ENCODE data around the gene SYT2. TPM values are rescaled to one million over a fixed set of nuclear protein-coding genes. Genes with fewer than 3 reads are reported as not detected.

The SYT2 gene
- total and polyA plus RNA-seq, 9 of the 15 experiments (the other 6 are each of a cell fraction or from before 2014, with no cell fraction given) = not detected

DNA sequence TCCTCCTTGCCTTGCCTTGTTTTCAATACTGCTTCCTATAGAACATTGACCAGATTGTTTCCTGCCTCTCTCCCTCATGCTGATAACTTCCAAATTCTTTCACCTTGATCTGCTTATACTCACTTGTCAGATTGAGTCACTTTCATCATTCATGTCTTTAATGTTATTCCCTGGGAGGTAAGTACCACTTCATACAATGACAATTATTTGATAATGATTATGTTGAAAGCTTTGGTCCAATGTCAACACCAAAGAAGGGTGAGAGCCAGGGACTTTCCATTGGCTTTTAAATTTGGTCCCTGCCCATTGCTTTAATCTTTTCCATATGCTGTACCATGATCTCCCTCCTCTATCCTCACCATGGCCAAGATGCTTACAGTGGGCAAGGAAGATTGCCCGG is 137.4 kb downstream of the SYT2 start:
- peaks cover 10% of the 10 kb centered on the region; the same call in 1 of the 3 replicates for H3K36me3 ChIP-seq (ENCODE audit: control insufficient read depth, insufficient read depth, low read length)
- no TSS peak for BruUV-seq (replicated peaks)
- peaks cover 0 to 10% of the 10 kb centered on the region in 2 experiments; a peak in 2 of 5 replicates for H3K4me1 ChIP-seq (replicated peaks in 1 of 2; ENCODE audit: control insufficient read depth in 2 of 2, insufficient read depth in 2 of 2, low read length in 2 of 2)
- no peaks in the 10 kb centered on the region for H3K9me1 ChIP-seq (ENCODE audit: control insufficient read depth, insufficient read depth, low read length)
- no peak overlapping the region for H3K4me2 ChIP-seq (ENCODE audit: insufficient read depth, low read length)
- ChIA-PET CTCF (ENCODE audit: low intra/inter-chr PET ratio) (interaction anchor here (1.0 to 1.7 kb wide), 4 partner anchors 28 to 72 kb away, joined by 3 to 22 read pairs (median 4); no protein-coding TSS in a partner anchor), POLR2A (no interaction called here)
- ATAC-seq = no peak
- 45% methylated on average over 1 of the region's 1 CpG for WGBS (ENCODE audit: insufficient coverage, low coverage, missing lambda C conversion rate)
- H2AFZ ChIP-seq (ENCODE audit: low read depth, low read length) = no peak overlapping the region
- H3K4me3 ChIP-seq = no peak overlapping the region
- no peaks in the 10 kb centered on the region for H4K20me1 ChIP-seq (replicated peaks; ENCODE audit: control insufficient read depth, insufficient read depth, low read length)
- DNase-seq (ENCODE audit: extremely low read depth in 1 of 4, low spot score in 3 of 4) = no peak
- TF ChIP-seq SNIP1 (IDR thresholded peaks at IDR 0.05; ENCODE audit: low read depth) = no peak
- TF ChIP-seq, protein P1, sequence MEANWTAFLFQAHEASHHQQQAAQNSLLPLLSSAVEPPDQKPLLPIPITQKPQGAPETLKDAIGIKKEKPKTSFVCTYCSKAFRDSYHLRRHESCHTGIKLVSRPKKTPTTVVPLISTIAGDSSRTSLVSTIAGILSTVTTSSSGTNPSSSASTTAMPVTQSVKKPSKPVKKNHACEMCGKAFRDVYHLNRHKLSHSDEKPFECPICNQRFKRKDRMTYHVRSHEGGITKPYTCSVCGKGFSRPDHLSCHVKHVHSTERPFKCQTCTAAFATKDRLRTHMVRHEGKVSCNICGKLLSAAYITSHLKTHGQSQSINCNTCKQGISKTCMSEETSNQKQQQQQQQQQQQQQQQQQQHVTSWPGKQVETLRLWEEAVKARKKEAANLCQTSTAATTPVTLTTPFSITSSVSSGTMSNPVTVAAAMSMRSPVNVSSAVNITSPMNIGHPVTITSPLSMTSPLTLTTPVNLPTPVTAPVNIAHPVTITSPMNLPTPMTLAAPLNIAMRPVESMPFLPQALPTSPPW (CRISPR knock-in tag; IDR thresholded peaks at IDR 0.05) = no peak
- TF ChIP-seq BRCA1 (IDR thresholded peaks at IDR 0.05) = no peak
- no peak for TF ChIP-seq BRCA1 (CRISPR knock-in tag; IDR thresholded peaks at IDR 0.05)
- TF ChIP-seq KLF13 (tag; IDR thresholded peaks at IDR 0.05; ENCODE audit: borderline replicate concordance, low read depth) = no peak
- TF ChIP-seq RBM15 (IDR thresholded peaks at IDR 0.05; ENCODE audit: insufficient read depth, low read length) = no peak
- no peak for TF ChIP-seq HIVEP1 (CRISPR knock-in tag; IDR thresholded peaks at IDR 0.05)
- no peak for TF ChIP-seq LARP7 (IDR thresholded peaks at IDR 0.05)
- TF ChIP-seq CTCF (IDR thresholded peaks at IDR 0.05 in 2 of 3, conservative IDR thresholded peaks at IDR 0.05 in 1 of 3; ENCODE audit: insufficient read depth in 2 of 3, low read depth in 1 of 3, low read length in 3 of 3) = no peak
- no peak for TF ChIP-seq ZNF431 (CRISPR knock-in tag; IDR thresholded peaks at IDR 0.05)
- TF ChIP-seq ZNF140 (CRISPR knock-in tag; IDR thresholded peaks at IDR 0.05) = no peak
- no peak for TF ChIP-seq JUN (IDR thresholded peaks at IDR 0.05; ENCODE audit: borderline replicate concordance, low read depth, low read length)
- no peak for TF ChIP-seq JUN (CRISPR knock-in tag; IDR thresholded peaks at IDR 0.05; ENCODE audit: borderline replicate concordance)
- no peak for TF ChIP-seq FOXA3 (CRISPR knock-in tag; conservative IDR thresholded peaks at IDR 0.05 in 1 of 2, IDR thresholded peaks at IDR 0.05 in 1 of 2)
- no peak for TF ChIP-seq SMARCB1 (IDR thresholded peaks at IDR 0.05; ENCODE audit: insufficient read length, low read depth)
- H3K9ac ChIP-seq (ENCODE audit: insufficient read depth in 1 of 2, low read depth in 2 of 2, low read length in 2 of 2) = no peak overlapping the region
- H3K9me3 ChIP-seq (replicated peaks; ENCODE audit: control insufficient read depth, insufficient read depth, low read depth, low read length) = no peaks in the 10 kb centered on the region
- no peak for FAIRE-seq
- in situ Hi-C loops (cut with MboI) = no loop called here
- no peaks in the 10 kb centered on the region for H3K79me2 ChIP-seq (ENCODE audit: control insufficient read depth, insufficient read depth, low read length)
- intact Hi-C loops (cut with micrococcal nuclease) = no loop called here
- no peak overlapping the region for H3K27ac ChIP-seq (ENCODE audit: extremely low read depth, low read depth, low read length)
- H3K27me3 ChIP-seq (ENCODE audit: control insufficient read depth in 2 of 2, insufficient read depth in 2 of 2, low read length in 2 of 2) = no peaks in the 10 kb centered on the region
